ENCODE measurements around the gene STON2. TPM values are rescaled to one million over a fixed set of nuclear protein-coding genes. Genes with fewer than 3 reads are reported as not detected.

STON2 gene
- total RNA-seq, 3 donors from 2014 or later (not counting 1 experiment from before 2014, with no cell fraction given) = 1.7 to 4.8 (median 3.8) TPM

DNA sequence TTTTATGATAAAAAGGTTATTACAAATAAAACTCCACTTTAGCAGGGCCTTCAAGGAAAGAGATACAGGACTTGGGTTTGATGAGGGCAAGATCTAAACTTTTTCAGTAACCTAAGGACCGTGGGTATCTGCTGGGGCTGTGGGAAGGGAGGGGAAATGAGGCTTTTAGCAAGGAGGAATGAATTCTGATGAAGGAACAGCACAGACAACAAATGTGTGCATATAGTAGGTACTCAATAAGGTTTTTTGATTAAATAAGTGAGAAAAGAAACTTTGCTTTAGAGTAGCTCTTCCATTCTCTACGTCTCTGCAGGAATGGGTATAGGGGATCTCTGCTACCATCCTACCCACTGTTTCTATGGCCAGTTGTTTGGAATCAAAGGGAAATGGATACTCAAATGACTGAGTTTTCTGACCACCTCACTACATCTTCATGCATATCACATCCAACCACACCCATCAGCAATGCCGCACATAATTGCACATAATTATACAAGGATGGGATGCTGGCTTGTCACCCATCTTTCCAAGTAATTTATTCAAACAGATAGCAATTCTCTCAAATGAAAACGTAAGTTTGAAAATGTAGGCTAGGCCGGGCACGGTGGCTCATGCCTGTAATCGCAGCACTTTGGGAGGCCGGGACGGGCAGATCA lies 119.9 kb downstream of the STON2 start:
- Histone ChIP-seq H3K36me3 (ENCODE audit: control insufficient read depth, insufficient read depth, low read length) (no peaks in the 10 kb centered on the region), H3K27ac (ENCODE audit: low read length) (no peak overlapping the region), H3K9me3 (ENCODE audit: control insufficient read depth, insufficient read depth, low read length) (no peaks in the 10 kb centered on the region), H3K27me3 (ENCODE audit: control insufficient read depth, insufficient read depth, low read length) (no peaks in the 10 kb centered on the region), H3K4me3 (ENCODE audit: low read length) (no peak overlapping the region), H3K4me1 (ENCODE audit: control insufficient read depth, insufficient read depth, low read length) (no peaks in the 10 kb centered on the region)
- no peaks in the 10 kb centered on the region for H3K36me3 Mint-ChIP-seq
- no peak overlapping the region for H3K4me3 Mint-ChIP-seq
- H3K4me1 Mint-ChIP-seq = no peaks in the 10 kb centered on the region
- intact Hi-C loops (cut with micrococcal nuclease) = no loop called here
- no peak for TF ChIP-seq CTCF (IDR thresholded peaks at IDR 0.05)
- no peaks in the 10 kb centered on the region for H3K9me3 Mint-ChIP-seq
- WGBS (ENCODE audit: insufficient coverage) = 93% methylated on average over 8 of the region's 9 CpGs
- ATAC-seq (no peak), DNase-seq (no peak)
- no peak overlapping the region for H3K27ac Mint-ChIP-seq
- peaks cover 0 to 10% of the 10 kb centered on the region in 2 donors for H3K27me3 Mint-ChIP-seq (ENCODE audit: low read depth in 2 of 2)

DNA sequence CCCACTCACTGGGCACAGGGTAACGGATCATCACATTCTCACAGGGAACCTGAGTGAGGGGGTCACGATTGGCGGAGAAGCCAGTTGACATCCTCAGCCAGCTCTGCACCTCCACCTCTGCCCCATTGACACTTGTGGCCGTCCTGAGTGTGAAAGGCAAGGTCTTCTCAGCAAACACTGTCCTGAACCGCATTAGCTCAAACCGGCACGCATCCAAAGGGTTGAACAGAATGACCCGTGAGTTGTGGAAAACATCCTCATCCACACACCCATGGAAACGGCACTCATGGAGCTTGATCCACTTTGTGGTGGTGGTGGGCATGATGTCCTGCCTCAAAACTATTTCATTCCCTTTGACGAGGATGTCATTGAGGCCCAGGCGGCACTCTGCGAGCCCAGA lies 123.0 kb downstream of the STON2 start:
- Histone ChIP-seq H3K27ac (ENCODE audit: low read length) (no peak overlapping the region), H3K36me3 (ENCODE audit: control insufficient read depth, insufficient read depth, low read length) (no peaks in the 10 kb centered on the region), H3K4me3 (ENCODE audit: low read length) (no peak overlapping the region), H3K27me3 (ENCODE audit: control insufficient read depth, insufficient read depth, low read length) (no peaks in the 10 kb centered on the region), H3K4me1 (ENCODE audit: control insufficient read depth, insufficient read depth, low read length) (no peaks in the 10 kb centered on the region), H3K9me3 (ENCODE audit: control insufficient read depth, insufficient read depth, low read length) (no peaks in the 10 kb centered on the region)
- Mint-ChIP-seq H3K36me3 (no peaks in the 10 kb centered on the region), H3K4me1 (no peaks in the 10 kb centered on the region), H3K27me3 (ENCODE audit: low read depth in 2 of 2) (peaks cover 0 to 10% of the 10 kb centered on the region in 2 donors), H3K4me3 (no peak overlapping the region), H3K9me3 (no peaks in the 10 kb centered on the region), H3K27ac (no peak overlapping the region)
- intact Hi-C loops (cut with micrococcal nuclease) = no loop called here
- DNase-seq (no peak), ATAC-seq (no peak)
- WGBS (ENCODE audit: insufficient coverage) = 93% methylated on average over 12 of the region's 12 CpGs
- TF ChIP-seq CTCF (IDR thresholded peaks at IDR 0.05) = no peak

GRCh38 chr14:81276073-81277069 lies 123.8 kb downstream of the STON2 start:
- Histone ChIP-seq H3K9me3 (ENCODE audit: control insufficient read depth, insufficient read depth, low read length) (no peaks in the 10 kb centered on the region), H3K4me1 (ENCODE audit: control insufficient read depth, insufficient read depth, low read length) (no peaks in the 10 kb centered on the region), H3K27me3 (ENCODE audit: control insufficient read depth, insufficient read depth, low read length) (no peaks in the 10 kb centered on the region), H3K36me3 (ENCODE audit: control insufficient read depth, insufficient read depth, low read length) (no peaks in the 10 kb centered on the region), H3K27ac (ENCODE audit: low read length) (no peak overlapping the region), H3K4me3 (ENCODE audit: low read length) (no peak overlapping the region)
- DNase-seq = no peak
- Mint-ChIP-seq H3K36me3 (no peaks in the 10 kb centered on the region), H3K27me3 (ENCODE audit: low read depth in 2 of 2) (peaks cover 0 to 10% of the 10 kb centered on the region in 2 donors), H3K27ac (no peak overlapping the region), H3K4me3 (no peak overlapping the region), H3K4me1 (no peaks in the 10 kb centered on the region), H3K9me3 (no peaks in the 10 kb centered on the region)
- no peak for TF ChIP-seq CTCF (IDR thresholded peaks at IDR 0.05)
- WGBS (ENCODE audit: insufficient coverage) = 75% methylated on average over 10 of the region's 11 CpGs
- intact Hi-C loops (cut with micrococcal nuclease) = no loop called here
- no peak for ATAC-seq
